Vagina (tissue), 2 donors: ENCODE measurements around the gene NLGN1.

Experiments
- CTCF ChIP-seq, 3 experiments: fragments of 450-650 bp in 2 of 3; fragments of 200-600 bp in 1 of 3; sonication (generic) in 1 of 3; IDR thresholded peaks; one replicate each; pipeline ENCODE4 v1.5.1; 2017 to 2019; ENCODE audit warnings: antibody characterized with exemption in 3 of 3, mild to moderate bottlenecking in 2 of 3, moderate library complexity in 2 of 3
- POLR2A ChIP-seq, 2 donors: fragments of 450-650 bp; IDR thresholded peaks; one replicate each; pipeline ENCODE4 v1.6.1; 2017; ENCODE audit warnings: antibody characterized with exemption in 2 of 2, mild to moderate bottlenecking in 2 of 2, moderate library complexity in 2 of 2

- no peak for TF ChIP-seq CTCF (IDR thresholded peaks at IDR 0.05)
- no peak for TF ChIP-seq POLR2A (IDR thresholded peaks at IDR 0.05)
Measured at GRCh38 chr3:174204765-174205164, 807.2 kb downstream of the NLGN1 start.
